UCSD-AML1 (cell line): ENCODE measurements around the gene NDUFAF8.
A peak's percentile ranks its signal among the peaks of the same experiment; 100 is the strongest.

Experiments
- DNase-seq: peaks from one replicate; lab custom pipeline; 2025; ENCODE audit not compliant: unreplicated experiment; lab: John Stamatoyannopoulos, UW

The NDUFAF8 gene

DNA sequence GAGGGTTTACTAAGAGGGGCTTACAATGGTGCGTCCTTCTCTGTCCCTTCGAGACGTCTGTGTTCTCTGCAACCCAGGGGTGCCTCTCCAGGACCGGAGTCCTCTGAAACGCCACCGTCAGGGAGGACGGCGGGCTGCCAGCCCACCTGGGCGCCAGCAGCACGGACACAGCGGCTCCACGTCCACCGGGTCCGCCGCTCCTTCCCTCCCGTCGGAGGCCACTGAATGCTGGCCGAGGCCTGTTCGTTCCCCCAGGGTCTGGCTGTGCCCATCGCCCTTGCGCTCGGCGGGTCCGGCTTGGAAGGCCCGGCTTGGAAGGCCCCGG is 666 bp upstream of the NDUFAF8 start:
- DNase-seq = no peak

DNA sequence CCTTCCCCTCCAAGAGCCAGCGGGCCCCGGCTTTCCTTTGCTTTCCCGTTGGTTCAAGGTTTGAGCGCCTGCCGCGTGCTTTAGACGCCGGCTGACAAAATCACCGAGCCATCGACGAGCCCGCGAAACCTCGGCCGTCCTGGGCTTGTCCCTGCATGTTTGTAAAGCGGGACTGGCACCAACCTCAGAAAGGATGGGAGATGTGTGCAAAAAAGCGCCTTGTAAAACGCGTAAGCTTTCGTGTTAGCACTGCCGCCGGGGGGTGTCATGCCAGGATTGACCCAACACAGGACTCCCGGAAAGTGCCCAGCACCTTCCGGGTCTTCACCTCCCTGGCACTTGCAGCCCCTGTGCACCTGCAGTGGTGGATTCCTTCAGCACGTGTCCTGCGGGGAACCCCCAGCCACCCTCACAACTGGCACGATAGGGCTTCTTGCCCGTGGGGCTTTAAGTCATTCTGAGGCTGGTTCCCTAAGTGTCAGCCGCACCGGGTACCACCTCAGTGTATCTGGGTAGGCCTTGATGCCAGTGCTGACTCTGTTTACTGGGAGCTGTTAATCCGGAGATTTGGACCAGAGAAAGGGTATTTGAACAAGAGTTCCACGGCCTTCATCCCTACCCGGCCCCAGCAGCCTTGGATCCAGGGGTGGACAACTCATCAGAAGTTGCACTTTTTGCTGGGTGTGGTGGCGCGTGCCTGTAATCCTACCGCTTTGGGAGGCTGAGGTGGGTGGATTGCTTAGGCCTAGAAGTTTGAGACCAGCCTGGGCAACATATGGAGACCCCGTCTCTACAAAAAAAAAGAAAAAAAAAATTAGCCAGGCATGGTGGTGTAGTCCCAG is 817 bp downstream of the NDUFAF8 start:
- DNase-seq = peak; percentile 41

GRCh38 chr17:81240761-81241160 is 1.6 kb downstream of the NDUFAF8 start:
- DNase-seq = no peak

DNA sequence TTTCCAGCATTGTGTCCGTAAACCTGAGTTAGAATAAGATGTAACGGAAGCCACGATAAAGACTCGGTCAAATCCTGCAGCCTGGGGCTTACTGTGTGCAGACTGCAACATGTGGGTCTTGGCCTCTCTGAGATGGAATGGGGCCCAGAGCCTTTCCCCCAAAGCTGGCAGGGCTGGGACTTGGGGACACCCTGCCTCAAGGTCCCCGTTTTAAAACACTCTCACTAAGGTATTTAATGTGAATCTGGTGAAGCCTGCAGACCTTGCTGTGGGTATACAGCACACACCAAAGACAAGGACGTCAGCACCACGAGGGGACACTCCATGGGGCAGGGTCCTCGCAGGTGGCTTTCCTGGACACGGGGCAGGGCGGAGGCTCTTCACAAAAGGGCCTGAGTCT is 2.1 kb downstream of the NDUFAF8 start:
- DNase-seq = no peak

DNA sequence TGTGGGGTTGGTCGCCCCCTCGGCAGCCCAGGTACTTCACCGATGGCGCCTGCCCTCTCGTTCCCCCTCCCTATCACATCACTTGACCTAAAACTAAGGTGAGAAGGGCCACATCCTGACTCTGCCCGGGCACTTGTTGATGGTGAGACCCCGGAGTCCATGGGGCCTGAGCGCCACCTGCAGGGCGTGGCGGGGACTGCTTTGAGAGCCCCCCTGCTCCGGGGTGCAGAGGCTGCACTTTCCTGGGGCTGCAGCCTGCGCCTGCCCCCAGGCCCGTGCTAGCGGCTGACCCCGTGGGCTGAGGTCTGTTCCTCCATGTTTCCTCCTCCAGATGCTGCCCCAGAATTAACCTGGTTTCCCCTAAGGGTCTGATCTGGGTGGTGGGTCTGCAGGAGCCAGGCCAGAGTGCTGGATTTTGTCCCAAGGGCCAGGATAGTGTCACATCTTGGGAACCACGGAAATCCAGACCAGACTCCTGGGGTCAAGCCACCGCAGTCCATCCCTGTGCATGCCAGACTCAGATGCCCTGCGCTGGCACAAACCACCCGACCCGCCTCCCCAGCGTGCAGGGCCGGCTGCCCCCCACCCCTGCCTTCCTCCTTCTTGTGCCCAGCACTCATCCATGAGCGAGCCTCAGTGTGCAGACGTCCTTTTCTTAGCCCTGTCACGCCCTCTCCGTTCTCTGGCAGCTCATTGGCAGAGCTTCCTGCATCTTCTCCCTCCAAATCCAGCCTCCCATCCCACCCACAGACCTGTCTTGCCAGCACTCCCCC is 2.7 kb downstream of the NDUFAF8 start:
- DNase-seq = peak; percentile 72

- DNase-seq = no peak
Measured at GRCh38 chr17:81242421-81243332, 3.6 kb downstream of the NDUFAF8 start.

- DNase-seq = no peak
Measured at GRCh38 chr17:81243333-81243664, 4.2 kb downstream of the NDUFAF8 start.

DNA sequence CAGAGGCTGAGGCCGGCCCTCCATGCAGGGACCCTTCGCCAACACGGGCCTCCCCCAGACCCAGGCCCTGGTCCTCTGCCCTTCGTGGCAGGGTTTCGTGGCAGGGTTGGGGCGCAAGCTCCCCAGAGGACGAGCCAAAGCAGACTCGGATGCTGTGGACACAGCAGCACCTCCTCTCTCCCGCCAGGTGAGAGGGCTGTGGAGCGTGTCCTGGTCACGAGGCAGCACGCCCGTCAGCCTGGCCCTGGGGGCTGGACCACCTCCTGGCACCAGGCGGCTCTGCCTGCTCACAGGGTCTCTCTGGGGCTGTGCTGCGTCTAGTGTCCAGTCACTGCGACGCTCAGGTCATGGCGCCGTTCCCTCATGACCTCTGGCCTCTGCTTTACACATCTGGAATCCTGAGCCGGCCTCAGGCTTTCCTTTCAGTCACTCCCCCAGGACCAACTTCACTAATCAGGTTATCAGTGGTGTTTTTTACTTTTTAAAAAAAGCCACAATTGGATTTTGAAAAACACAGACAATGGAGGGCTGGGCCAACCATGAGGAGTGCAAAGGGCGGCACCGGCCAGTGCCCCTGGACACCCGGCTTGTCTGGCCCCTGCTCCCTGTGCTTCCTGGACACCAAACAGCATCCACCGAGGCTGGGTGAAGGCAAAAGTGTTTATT is 5.4 kb downstream of the NDUFAF8 start:
- no peak for DNase-seq

- DNase-seq = no peak
Measured at GRCh38 chr17:81245024-81245664, 6.0 kb downstream of the NDUFAF8 start.

- DNase-seq = no peak
Measured at GRCh38 chr17:81245665-81246342, 6.7 kb downstream of the NDUFAF8 start.

- no peak for DNase-seq
Measured at GRCh38 chr17:81246343-81246670, 7.2 kb downstream of the NDUFAF8 start.

DNA sequence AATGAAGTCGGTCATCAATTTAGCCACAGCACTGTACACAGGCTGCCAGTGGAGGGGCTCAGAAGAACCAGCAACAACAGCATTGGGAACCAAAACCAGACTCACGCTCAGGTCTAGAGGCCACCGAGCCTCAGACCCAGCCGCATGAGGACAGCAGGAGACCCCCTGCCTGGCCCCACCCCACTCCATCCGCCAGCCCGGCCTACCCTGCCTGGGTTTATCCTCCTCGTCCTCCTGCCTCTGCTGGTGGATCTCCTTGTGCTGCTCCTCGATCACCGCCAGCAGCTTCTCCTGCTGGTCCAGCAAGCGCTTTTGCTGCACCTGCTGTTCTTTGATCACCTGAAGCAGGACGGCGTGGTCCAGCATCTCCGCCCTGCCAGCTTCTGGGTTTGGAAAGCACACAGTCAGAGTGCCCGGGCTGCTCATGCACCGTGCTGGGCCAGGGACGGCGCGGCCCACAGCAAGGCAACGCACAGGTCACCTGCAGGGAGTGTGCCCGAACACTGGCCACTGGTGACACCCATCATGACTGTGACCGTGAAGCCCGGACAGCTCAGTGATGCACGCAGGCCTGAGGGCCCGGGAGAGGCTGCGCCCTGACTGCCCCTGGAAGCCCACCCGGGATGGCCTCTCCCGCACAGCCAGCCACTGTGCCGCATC is 7.7 kb downstream of the NDUFAF8 start:
- no peak for DNase-seq

DNA sequence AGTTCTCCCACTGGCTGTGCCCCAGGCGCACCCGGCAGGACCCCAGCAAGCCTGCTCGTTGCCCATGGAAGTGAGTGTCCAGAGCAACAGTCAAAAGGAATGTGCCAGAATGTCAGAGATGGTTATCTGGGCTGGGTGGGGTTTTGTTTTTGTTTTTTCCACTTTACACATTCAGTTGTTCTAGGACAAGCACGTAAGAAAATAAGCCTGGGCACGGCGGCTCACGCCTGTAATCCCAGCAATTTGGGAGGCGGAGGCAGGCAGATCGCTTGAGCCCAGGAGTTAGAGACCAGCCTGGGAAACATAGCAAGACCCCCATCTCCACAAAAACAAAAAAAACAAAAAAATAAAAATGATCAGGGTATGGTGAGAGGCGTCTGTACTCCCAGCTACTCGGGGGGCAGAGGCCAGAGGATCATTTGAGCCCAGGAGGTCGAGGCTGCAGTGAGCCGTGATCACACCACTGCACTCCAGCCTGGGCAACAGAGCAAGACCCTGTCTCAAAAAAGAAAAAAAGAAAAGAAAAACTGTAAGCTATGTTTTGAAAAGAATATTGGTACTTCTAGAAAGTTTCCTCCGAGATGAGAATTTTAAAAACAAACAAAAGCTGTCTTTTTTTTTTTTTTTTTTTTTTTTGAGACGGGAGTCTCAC is 8.3 kb downstream of the NDUFAF8 start:
- DNase-seq = no peak

DNA sequence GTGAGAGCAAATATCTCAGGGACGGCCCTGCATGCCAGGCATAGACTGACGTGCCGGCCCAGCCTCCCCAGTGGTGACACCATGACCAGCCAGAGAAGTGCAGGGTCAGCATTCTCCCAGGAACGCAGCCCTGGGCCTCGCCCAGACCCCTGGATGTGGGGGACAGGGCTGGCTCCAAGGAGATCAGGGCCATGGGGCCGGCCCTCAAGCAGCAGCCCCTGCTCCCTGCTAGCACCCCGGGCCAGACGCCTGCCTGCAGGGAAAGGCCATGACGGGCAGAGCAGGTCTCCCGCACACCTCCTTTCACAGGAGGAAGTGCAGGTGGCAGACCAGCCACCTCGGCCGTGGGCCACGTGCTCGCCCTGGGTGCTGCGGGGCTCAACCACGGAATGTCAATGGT is 9.5 kb downstream of the NDUFAF8 start:
- DNase-seq = no peak

- DNase-seq = no peak
Measured at GRCh38 chr17:81249223-81250040, 10.3 kb downstream of the NDUFAF8 start.

- DNase-seq = no peak
Measured at GRCh38 chr17:81250286-81251093, 11.4 kb downstream of the NDUFAF8 start.

DNA sequence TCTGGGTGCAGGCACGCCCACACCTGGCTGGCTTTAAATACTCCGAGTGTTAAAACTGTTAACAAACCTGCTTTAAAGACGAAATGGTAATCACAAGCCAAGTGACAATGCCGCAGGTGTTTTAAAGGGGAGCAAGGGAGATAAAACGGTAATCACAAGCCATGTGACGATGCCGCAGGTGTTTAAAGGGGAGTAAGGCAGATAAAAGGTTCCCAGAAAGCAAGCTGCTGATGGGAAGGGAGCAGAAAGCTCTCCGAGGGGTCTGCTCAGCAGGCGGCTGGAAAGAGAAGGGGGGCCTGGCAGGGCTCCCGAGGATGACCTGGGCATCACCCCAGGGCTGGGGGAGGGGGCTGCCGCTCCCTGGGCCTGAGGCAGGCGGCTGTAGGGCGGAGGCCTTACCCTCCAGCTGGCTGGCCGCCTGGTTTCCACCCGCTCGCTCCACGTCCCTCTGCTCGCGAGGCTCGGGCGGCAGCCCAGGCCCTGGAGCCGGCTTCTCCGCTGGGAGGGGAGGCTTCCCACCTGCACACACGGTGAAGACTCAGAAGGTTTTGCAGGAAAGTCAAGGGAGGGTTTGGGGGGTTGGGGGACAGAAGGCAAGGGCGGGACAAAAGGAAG is 12.1 kb downstream of the NDUFAF8 start:
- no peak for DNase-seq
